Measurements from ENCODE around the gene TPPP. TPM values are rescaled to one million over a fixed set of nuclear protein-coding genes. Genes with fewer than 3 reads are reported as not detected.

TPPP gene
- total RNA-seq, 1 donor from 2014 or later: 2.2 TPM

GRCh38 chr5:625516-625915 lies 67.6 kb downstream of the TPPP start:
- H3K9me3 Mint-ChIP-seq (ENCODE audit: unreplicated experiment): no peaks in the 10 kb centered on the region
- no peaks in the 10 kb centered on the region for H3K4me1 Mint-ChIP-seq (ENCODE audit: low read depth, unreplicated experiment)
- Histone ChIP-seq H3K9me3 (ENCODE audit: insufficient read depth, low read depth, low read length) (no peaks in the 10 kb centered on the region), H3K4me2 (ENCODE audit: low read length) (no peak overlapping the region), H3K4me1 (ENCODE audit: insufficient read depth, low read length) (no peaks in the 10 kb centered on the region), H3K79me2 (ENCODE audit: insufficient read depth, low read length) (no peaks in the 10 kb centered on the region), H3K4me3 (ENCODE audit: insufficient read depth, low read depth, low read length) (no peak overlapping the region), H4K20me1 (ENCODE audit: insufficient read depth, low read length) (no peaks in the 10 kb centered on the region), H3K27me3 (ENCODE audit: insufficient read depth, low read length) (no peaks in the 10 kb centered on the region), H3K36me3 (ENCODE audit: insufficient read depth, low read length) (no peaks in the 10 kb centered on the region), H3K27ac (ENCODE audit: low read depth, low read length) (no peak overlapping the region), H3K9ac (ENCODE audit: low read length) (no peak overlapping the region), H2AFZ (ENCODE audit: low read depth, low read length) (no peak overlapping the region)
- H3K27ac Mint-ChIP-seq (ENCODE audit: unreplicated experiment): no peak overlapping the region
- TF ChIP-seq EZH2 (IDR thresholded peaks at IDR 0.05; ENCODE audit: insufficient read depth, low read length): no peak
- no peak for TF ChIP-seq CTCF (IDR thresholded peaks at IDR 0.05; ENCODE audit: insufficient read depth, low read depth, low read length)
- H3K4me3 Mint-ChIP-seq (ENCODE audit: unreplicated experiment): no peak overlapping the region
- DNase-seq (ENCODE audit: low read depth): no peak
- H3K27me3 Mint-ChIP-seq (ENCODE audit: low read depth, unreplicated experiment): peaks cover 2% of the 10 kb centered on the region
- no peak for FAIRE-seq
- peaks cover 15% of the 10 kb centered on the region for H3K36me3 Mint-ChIP-seq (ENCODE audit: low read depth, unreplicated experiment)

GRCh38 chr5:624951-625230 lies 68.3 kb downstream of the TPPP start:
- no peak overlapping the region for H3K9ac ChIP-seq (ENCODE audit: low read length)
- no peak overlapping the region for H2AFZ ChIP-seq (ENCODE audit: low read depth, low read length)
- H3K4me1 ChIP-seq (ENCODE audit: insufficient read depth, low read length): no peaks in the 10 kb centered on the region
- H3K4me1 Mint-ChIP-seq (ENCODE audit: low read depth, unreplicated experiment): no peaks in the 10 kb centered on the region
- peaks cover 2% of the 10 kb centered on the region for H3K27me3 Mint-ChIP-seq (ENCODE audit: low read depth, unreplicated experiment)
- no peak overlapping the region for H3K27ac ChIP-seq (ENCODE audit: low read depth, low read length)
- H3K36me3 ChIP-seq (ENCODE audit: insufficient read depth, low read length): peaks cover 2% of the 10 kb centered on the region
- H3K36me3 Mint-ChIP-seq (ENCODE audit: low read depth, unreplicated experiment): peaks cover 20% of the 10 kb centered on the region
- no peak overlapping the region for H3K4me2 ChIP-seq (ENCODE audit: low read length)
- TF ChIP-seq EZH2 (IDR thresholded peaks at IDR 0.05; ENCODE audit: insufficient read depth, low read length): no peak
- no peak for TF ChIP-seq CTCF (IDR thresholded peaks at IDR 0.05; ENCODE audit: insufficient read depth, low read depth, low read length)
- no peaks in the 10 kb centered on the region for H4K20me1 ChIP-seq (ENCODE audit: insufficient read depth, low read length)
- no peak overlapping the region for H3K4me3 ChIP-seq (ENCODE audit: insufficient read depth, low read depth, low read length)
- no peaks in the 10 kb centered on the region for H3K27me3 ChIP-seq (ENCODE audit: insufficient read depth, low read length)
- no peaks in the 10 kb centered on the region for H3K9me3 Mint-ChIP-seq (ENCODE audit: unreplicated experiment)
- H3K9me3 ChIP-seq (ENCODE audit: insufficient read depth, low read depth, low read length): no peaks in the 10 kb centered on the region
- H3K27ac Mint-ChIP-seq (ENCODE audit: unreplicated experiment): no peak overlapping the region
- FAIRE-seq (no peak), DNase-seq (ENCODE audit: low read depth) (no peak)
- H3K79me2 ChIP-seq (ENCODE audit: insufficient read depth, low read length): no peaks in the 10 kb centered on the region
- no peak overlapping the region for H3K4me3 Mint-ChIP-seq (ENCODE audit: unreplicated experiment)

- DNase-seq (ENCODE audit: low read depth) (no peak), FAIRE-seq (no peak)
- Histone ChIP-seq H3K9ac (ENCODE audit: low read length) (no peak overlapping the region), H3K27me3 (ENCODE audit: insufficient read depth, low read length) (no peaks in the 10 kb centered on the region), H3K4me3 (ENCODE audit: insufficient read depth, low read depth, low read length) (no peak overlapping the region), H3K27ac (ENCODE audit: low read depth, low read length) (no peak overlapping the region), H3K36me3 (ENCODE audit: insufficient read depth, low read length) (peaks cover 2% of the 10 kb centered on the region), H3K4me2 (ENCODE audit: low read length) (no peak overlapping the region), H2AFZ (ENCODE audit: low read depth, low read length) (no peak overlapping the region), H3K9me3 (ENCODE audit: insufficient read depth, low read depth, low read length) (no peaks in the 10 kb centered on the region), H3K79me2 (ENCODE audit: insufficient read depth, low read length) (no peaks in the 10 kb centered on the region), H3K4me1 (ENCODE audit: insufficient read depth, low read length) (no peaks in the 10 kb centered on the region), H4K20me1 (ENCODE audit: insufficient read depth, low read length) (no peaks in the 10 kb centered on the region)
- H3K9me3 Mint-ChIP-seq (ENCODE audit: unreplicated experiment): no peaks in the 10 kb centered on the region
- H3K4me1 Mint-ChIP-seq (ENCODE audit: low read depth, unreplicated experiment): no peaks in the 10 kb centered on the region
- TF ChIP-seq EZH2 (IDR thresholded peaks at IDR 0.05; ENCODE audit: insufficient read depth, low read length): no peak
- TF ChIP-seq CTCF (IDR thresholded peaks at IDR 0.05; ENCODE audit: insufficient read depth, low read depth, low read length): no peak
- peaks cover 2% of the 10 kb centered on the region for H3K27me3 Mint-ChIP-seq (ENCODE audit: low read depth, unreplicated experiment)
- H3K27ac Mint-ChIP-seq (ENCODE audit: unreplicated experiment): no peak overlapping the region
- peaks cover 23% of the 10 kb centered on the region for H3K36me3 Mint-ChIP-seq (ENCODE audit: low read depth, unreplicated experiment)
- H3K4me3 Mint-ChIP-seq (ENCODE audit: unreplicated experiment): no peak overlapping the region
Measured at GRCh38 chr5:624118-624950, 68.8 kb downstream of the TPPP start.

All from astrocyte (in vitro differentiated cells and primary cell).